Retinal pigment epithelial cell (primary cell): Measurements from ENCODE around the gene DENND4C.
"Not testable (repeated sequence)": the region's sequence is repeated elsewhere in the genome, so short reads cannot be mapped to it uniquely, and the experiment has no call there.

Experiments
- DNase-seq: peaks from one replicate; pipeline ENCODE4 v3.0.0-alpha.2; 2010; ENCODE audit warnings: low read depth
- H3K4me3 ChIP-seq: 2 replicates; pipeline ENCODE4 v1.5.1; 2011; ENCODE audit warnings: mild to moderate bottlenecking, low read length, control low read depth, moderate library complexity
- TF ChIP-seq, protein P1 (sequence below): conservative IDR thresholded peaks from 2 replicates; pipeline ENCODE4 v1.5.1; 2011; ENCODE audit warnings: low read depth, low read length, control low read depth, inconsistent platforms

Gene DENND4C

DNA sequence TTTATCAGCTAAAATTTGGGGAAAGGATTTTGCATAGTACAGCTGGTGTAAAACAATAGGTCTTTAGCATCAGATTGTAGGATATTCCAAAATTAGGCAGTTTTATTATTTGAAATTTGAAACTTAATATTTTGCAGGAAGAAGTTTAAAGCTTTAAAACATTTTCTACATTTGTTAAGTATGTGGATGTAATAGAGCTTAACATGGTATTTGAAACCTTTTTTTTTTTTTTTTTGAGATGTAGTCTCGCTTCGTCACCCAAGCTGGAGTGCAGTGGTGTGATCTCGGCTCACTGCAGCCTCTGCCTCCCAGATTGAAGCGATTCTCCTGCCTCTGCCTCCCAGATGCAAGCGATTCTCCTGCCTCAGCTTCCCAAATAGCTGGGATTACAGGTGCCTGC lies 2.9 kb downstream of the DENND4C start:
- H3K4me3 ChIP-seq = no peak overlapping the region
- TF ChIP-seq, protein P1, sequence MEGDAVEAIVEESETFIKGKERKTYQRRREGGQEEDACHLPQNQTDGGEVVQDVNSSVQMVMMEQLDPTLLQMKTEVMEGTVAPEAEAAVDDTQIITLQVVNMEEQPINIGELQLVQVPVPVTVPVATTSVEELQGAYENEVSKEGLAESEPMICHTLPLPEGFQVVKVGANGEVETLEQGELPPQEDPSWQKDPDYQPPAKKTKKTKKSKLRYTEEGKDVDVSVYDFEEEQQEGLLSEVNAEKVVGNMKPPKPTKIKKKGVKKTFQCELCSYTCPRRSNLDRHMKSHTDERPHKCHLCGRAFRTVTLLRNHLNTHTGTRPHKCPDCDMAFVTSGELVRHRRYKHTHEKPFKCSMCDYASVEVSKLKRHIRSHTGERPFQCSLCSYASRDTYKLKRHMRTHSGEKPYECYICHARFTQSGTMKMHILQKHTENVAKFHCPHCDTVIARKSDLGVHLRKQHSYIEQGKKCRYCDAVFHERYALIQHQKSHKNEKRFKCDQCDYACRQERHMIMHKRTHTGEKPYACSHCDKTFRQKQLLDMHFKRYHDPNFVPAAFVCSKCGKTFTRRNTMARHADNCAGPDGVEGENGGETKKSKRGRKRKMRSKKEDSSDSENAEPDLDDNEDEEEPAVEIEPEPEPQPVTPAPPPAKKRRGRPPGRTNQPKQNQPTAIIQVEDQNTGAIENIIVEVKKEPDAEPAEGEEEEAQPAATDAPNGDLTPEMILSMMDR = no peak
- DNase-seq = no peak

DNA sequence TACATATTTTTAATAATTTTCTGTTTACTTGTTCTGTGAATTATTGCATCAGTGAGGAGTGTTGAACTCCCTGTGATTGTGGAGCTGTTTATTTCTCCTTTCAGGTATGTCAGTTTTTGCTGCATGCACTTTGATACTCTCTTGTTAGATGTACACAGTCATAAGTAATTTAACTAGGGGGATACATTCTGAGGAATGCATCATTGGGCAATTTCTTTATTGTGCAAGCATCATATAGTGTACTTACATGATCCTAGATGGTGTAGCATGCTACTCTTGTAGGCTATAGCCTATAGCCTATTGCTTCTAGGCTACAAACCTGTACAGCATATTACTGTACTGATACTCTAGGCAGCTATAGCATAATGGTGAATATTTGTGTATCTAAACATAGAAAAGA lies 9.5 kb downstream of the DENND4C start:
- no peak for DNase-seq
- TF ChIP-seq, protein P1 = no peak
- H3K4me3 ChIP-seq = no peak overlapping the region

DNA sequence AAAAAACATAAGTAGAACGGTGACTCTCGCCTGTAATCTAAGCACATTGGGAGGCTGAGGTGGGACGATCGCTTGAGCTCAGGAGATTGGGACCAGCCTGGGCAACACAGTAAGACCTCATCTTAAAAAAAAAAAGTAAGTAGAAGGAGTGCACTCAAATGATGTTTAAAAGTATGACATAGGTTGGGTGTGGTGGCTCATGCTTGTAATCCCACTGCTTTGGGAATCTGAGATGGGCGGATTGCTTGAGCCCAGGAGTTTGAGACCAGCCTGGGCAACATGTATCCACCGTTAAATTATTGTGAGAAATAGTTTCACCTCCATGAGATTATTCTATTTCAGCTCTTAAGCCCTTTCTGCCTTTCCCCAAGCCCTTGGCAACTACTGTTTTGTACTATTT lies 11.2 kb downstream of the DENND4C start:
- DNase-seq = no peak
- H3K4me3 ChIP-seq = no peak overlapping the region
- TF ChIP-seq, protein P1 = no peak

DNA sequence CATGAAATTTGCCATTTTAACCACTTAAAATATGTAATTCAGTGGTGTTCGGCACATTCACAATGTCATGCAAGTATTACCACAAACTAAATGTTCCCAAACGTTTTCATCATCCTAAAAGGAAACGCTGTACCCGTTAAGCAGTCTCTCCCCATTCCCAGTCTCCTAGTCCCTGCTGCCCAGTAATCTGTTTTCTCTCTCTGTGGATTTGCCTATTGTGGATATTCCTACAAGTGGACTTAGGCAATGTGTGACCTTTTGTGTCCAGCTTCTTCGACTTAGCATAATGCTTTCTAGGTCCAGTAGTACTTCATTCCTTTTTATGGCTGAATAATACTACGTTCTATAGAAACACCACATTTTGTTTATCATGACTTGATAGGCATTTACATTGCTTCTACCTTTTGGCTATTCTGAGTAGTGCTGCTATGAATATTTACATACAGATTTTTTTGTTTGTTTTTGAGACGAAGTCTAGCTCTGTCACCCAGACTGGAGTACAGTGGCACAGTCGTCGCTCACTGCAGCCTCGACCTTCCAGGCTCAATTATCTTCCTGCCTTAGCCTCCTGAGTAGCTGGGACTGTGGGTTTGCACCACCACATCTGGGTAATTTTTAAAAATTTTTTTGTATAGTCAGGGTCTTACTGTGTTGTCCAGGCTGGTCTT lies 13.0 kb downstream of the DENND4C start:
- DNase-seq = no peak
- H3K4me3 ChIP-seq = no peak overlapping the region
- TF ChIP-seq, protein P1 = no peak

DNA sequence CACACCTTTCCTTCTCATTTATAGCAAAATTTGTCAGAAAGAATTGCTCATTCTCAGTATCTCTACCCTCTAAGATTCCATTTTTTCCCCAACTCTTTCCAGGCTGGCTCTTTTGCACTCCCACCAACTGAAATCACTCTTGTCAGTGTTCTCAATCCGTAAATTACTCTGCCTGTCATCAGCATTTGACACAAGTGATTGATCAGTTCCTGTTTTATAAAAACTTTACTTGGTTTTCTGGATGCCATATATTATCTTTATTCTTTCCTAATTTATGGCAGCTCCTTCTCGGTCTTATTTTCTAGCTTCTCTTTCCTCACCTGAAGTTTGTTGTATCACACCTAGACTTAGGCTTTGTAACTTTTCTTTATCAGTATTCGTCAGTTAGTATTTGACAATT lies 16.4 kb downstream of the DENND4C start:
- no peak for DNase-seq
- H3K4me3 ChIP-seq = no peak overlapping the region
- TF ChIP-seq, protein P1 = no peak

DNA sequence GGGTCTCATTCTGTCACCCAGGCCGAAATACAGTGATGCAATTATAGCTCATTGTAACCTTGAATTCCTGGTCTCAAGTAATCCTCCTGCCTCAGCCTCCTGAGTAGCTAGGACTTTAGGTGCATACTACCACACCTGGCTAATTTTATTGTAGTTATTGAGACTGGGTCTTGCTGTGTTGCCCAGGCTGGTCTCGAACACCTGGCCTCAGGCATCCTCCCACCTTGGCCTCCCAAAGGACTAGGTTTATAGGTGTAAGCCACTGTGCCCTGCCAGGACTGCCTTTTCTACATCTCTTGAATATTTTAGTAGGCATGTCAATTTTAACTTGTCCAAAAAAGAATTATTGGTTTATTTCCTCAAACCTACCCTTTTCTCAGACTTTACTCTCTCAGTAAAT lies 16.9 kb downstream of the DENND4C start:
- H3K4me3 ChIP-seq = no peak overlapping the region
- DNase-seq = no peak
- TF ChIP-seq, protein P1 = no peak

DNA sequence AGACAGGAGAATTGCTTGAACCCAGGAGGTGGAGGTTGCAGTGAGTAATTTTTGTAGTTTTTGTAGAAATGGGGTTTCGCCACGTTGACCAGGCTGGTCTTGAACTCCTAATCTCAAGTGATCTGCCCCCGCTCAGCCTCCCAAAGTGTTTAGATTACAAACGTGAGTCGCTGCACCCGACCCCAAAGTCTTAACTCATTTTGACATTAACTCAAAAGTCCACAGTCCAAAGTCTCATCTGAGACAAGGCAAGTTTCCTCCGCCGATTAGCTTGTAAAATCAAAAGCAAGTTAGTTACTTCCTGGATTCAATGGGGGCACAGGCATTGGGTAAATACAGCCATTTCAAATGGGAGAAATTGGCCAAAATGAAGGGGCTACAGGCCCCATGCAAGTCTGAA lies 19.9 kb downstream of the DENND4C start:
- not testable (repeated sequence) for DNase-seq

DNA sequence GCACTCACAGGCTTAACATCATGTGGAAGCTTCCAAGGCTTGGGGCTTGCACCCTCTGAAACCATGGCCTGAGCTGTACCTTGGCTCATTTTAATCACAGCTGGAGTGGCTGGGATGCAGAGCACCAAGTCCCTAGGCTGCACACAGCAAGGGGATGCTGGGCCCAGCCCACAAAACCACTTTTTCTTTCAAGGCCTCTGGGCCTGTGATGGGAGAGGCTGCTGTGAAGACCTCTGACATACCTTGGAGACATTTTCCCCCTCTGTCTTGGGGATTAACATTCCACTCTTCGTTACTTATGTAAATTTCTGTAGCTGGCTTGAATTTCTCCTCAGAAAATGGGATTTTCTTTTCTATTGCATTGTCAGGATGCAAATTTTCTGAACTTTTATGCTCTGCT lies 20.7 kb downstream of the DENND4C start:
- H3K4me3 ChIP-seq, DNase-seq: not testable (repeated sequence)

More for the DNA sequence above, 19.9 kb downstream of the DENND4C start:
- H3K4me3 ChIP-seq = not testable (repeated sequence)

DNA sequence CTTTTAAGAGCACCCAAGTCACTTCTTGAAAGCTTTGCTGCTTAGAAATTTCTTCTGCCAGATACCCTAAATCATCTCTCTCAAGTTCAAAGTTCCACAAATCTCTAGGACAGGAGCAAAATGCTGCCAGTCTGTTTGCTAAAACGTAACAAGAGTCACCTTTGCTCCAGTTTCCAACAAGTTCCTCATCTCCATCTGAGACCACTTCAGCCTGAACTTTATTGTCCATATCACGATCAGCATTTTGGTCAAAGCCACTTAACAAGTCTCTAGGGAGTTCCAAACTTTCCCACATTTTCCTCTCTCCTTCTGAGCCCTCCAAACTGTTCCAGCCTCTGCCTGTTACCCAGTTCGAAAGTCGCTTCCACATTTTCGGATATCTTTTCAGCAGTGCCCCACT lies 21.1 kb downstream of the DENND4C start:
- DNase-seq, H3K4me3 ChIP-seq: not testable (repeated sequence)
